Left lung (tissue), 10 donors: ENCODE measurements around the gene CYB5R2. TPM values are rescaled to one million over a fixed set of nuclear protein-coding genes. Genes with fewer than 3 reads are reported as not detected.

Experiments used
- ATAC-seq: fragments of 200-7000 bp; cut with Tn5 transposase; one replicate; pipeline ENCODE4 v1.9.1; 2020; ENCODE audit warnings: moderate library complexity
- DNase-seq, 4 donors: peaks; one replicate each; pipeline ENCODE4 v3.0.0-alpha.2; 2013 to 2020
- H3K27ac ChIP-seq, 2 donors: fragments of 200-600 bp; sonication (generic) in 1 of 2; one replicate each; pipeline versions ENCODE4 v1.5.0 to v1.8.0; 2020 to 2021
- H3K27me3 ChIP-seq, 2 donors: fragments of 200-600 bp; sonication (generic) in 1 of 2; one replicate each; pipeline versions ENCODE4 v1.5.0 to v1.8.0; 2020 to 2021
- H3K36me3 ChIP-seq, 2 donors: fragments of 200-600 bp; sonication (generic) in 1 of 2; one replicate each; pipeline versions ENCODE4 v1.5.0 to v1.8.0; 2020 to 2021
- H3K4me1 ChIP-seq, 2 donors: fragments of 200-600 bp; one replicate each; pipeline ENCODE4 v1.8.0; 2021
- H3K4me3 ChIP-seq, 2 donors: fragments of 200-600 bp; sonication (generic) in 1 of 2; one replicate each; pipeline versions ENCODE4 v1.5.0 to v1.8.0; 2020 to 2021; ENCODE audit warnings: mild to moderate bottlenecking in 1 of 2
- H3K9me3 ChIP-seq, 2 donors: fragments of 200-600 bp; sonication (generic) in 1 of 2; one replicate each; pipeline versions ENCODE4 v1.5.0 to v1.8.0; 2020 to 2021
- intact Hi-C, 2 donors: fragments of 100-400 bp; cut with DNase I; formaldehyde crosslinking; loops; one replicate each; pipeline versions ENCODE4 v1.11.2 to v1.14.2; 2022
- polyA plus RNA-seq, 6 donors: library from polyadenylated mRNA; unstranded; fragments of 120-200 nt; gene quantifications; one replicate each; pipeline ENCODE4 v1.2.1, GENCODE V29; 2013; ENCODE audit not compliant: insufficient read length in 6 of 6
- total RNA-seq, 2 donors: library from RNA; stranded (reverse); fragmentation: NEBNext Ultra II Directional; extraction: Animal tissue kit (Norgen Biotek cat#: 25700); gene quantifications; one replicate each; pipeline ENCODE4 v1.2.1, GENCODE V29; 2021
- TF ChIP-seq, protein P1 (sequence below), 2 donors: fragments of 200-600 bp; sonication (generic) in 1 of 2; IDR thresholded peaks; one replicate each; pipeline versions ENCODE4 v1.5.0 to v1.8.0; 2021; ENCODE audit warnings: antibody characterized with exemption in 2 of 2
- donor health status: DM: no; HTN: yes; CAD: no.
- donor health status: DM: no; HTN: no; CAD: no.

The CYB5R2 gene
- total and polyA plus RNA-seq, 8 donors: 7.9 to 22.4 (median 17.3) TPM

DNA sequence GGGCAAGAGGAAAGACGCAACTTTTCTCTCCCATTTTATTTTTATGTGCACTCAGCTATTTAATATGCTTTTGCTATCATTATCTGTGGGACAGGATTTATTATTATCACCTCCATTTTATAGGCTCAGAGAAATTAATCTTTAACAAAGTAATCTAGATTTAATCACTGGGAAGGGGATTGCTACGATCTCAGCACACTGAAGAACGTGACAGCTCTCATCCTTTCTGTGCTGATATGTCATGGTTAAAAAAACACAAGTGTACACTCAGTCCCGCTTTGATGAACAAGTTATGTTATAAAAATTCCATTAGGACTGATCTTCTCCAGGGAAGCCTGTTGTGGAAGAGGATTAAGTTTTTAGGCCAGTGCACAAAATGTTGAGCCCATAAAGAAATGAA is 37.6 kb downstream of the CYB5R2 start:
- H3K27me3 ChIP-seq: no peaks in the 10 kb centered on the region
- peaks cover 0 to 57% of the 10 kb centered on the region in 2 donors for H3K36me3 ChIP-seq
- no peak overlapping the region for H3K4me3 ChIP-seq
- ATAC-seq (no peak), DNase-seq (no peak)
- no peak overlapping the region for H3K27ac ChIP-seq
- peaks cover 0 to 7% of the 10 kb centered on the region in 2 donors for H3K4me1 ChIP-seq
- no peaks in the 10 kb centered on the region for H3K9me3 ChIP-seq
- TF ChIP-seq, protein P1, sequence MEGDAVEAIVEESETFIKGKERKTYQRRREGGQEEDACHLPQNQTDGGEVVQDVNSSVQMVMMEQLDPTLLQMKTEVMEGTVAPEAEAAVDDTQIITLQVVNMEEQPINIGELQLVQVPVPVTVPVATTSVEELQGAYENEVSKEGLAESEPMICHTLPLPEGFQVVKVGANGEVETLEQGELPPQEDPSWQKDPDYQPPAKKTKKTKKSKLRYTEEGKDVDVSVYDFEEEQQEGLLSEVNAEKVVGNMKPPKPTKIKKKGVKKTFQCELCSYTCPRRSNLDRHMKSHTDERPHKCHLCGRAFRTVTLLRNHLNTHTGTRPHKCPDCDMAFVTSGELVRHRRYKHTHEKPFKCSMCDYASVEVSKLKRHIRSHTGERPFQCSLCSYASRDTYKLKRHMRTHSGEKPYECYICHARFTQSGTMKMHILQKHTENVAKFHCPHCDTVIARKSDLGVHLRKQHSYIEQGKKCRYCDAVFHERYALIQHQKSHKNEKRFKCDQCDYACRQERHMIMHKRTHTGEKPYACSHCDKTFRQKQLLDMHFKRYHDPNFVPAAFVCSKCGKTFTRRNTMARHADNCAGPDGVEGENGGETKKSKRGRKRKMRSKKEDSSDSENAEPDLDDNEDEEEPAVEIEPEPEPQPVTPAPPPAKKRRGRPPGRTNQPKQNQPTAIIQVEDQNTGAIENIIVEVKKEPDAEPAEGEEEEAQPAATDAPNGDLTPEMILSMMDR (IDR thresholded peaks at IDR 0.05): no peak
- intact Hi-C loops: no loop called here

GRCh38 chr11:7635137-7635536 is 38.2 kb downstream of the CYB5R2 start:
- intact Hi-C loops: no loop called here
- no peak for ATAC-seq
- H3K36me3 ChIP-seq: peaks cover 0 to 57% of the 10 kb centered on the region in 2 donors

GRCh38 chr11:7632211-7632610 is 41.1 kb downstream of the CYB5R2 start:
- Histone ChIP-seq H3K4me1 (no peaks in the 10 kb centered on the region), H3K27me3 (no peaks in the 10 kb centered on the region), H3K4me3 (no peak overlapping the region), H3K27ac (no peak overlapping the region), H3K36me3 (peaks cover 0 to 73% of the 10 kb centered on the region in 2 donors), H3K9me3 (no peaks in the 10 kb centered on the region)
- TF ChIP-seq, protein P1 (IDR thresholded peaks at IDR 0.05): no peak
- ATAC-seq (no peak), DNase-seq (no peak)
- intact Hi-C loops: no loop called here

More at GRCh38 chr11:7635137-7635536, 38.2 kb downstream of the CYB5R2 start:
- Histone ChIP-seq H3K9me3 (no peaks in the 10 kb centered on the region), H3K27ac (no peak overlapping the region), H3K27me3 (no peaks in the 10 kb centered on the region), H3K4me1 (peaks cover 0 to 7% of the 10 kb centered on the region in 2 donors), H3K4me3 (no peak overlapping the region)
- TF ChIP-seq, protein P1 (IDR thresholded peaks at IDR 0.05): no peak
- no peak for DNase-seq

- Histone ChIP-seq H3K4me1 (no peaks in the 10 kb centered on the region), H3K36me3 (peaks cover 0 to 68% of the 10 kb centered on the region in 2 donors), H3K9me3 (no peaks in the 10 kb centered on the region), H3K27me3 (no peaks in the 10 kb centered on the region), H3K27ac (no peak overlapping the region), H3K4me3 (no peak overlapping the region)
- DNase-seq (no peak), ATAC-seq (no peak)
- TF ChIP-seq, protein P1 (IDR thresholded peaks at IDR 0.05): no peak
- intact Hi-C loops: no loop called here
Observed at GRCh38 chr11:7630002-7630401, 43.3 kb downstream of the CYB5R2 start.

GRCh38 chr11:7628660-7629059 is 44.6 kb downstream of the CYB5R2 start:
- Histone ChIP-seq H3K27ac (no peak overlapping the region), H3K27me3 (no peaks in the 10 kb centered on the region), H3K4me3 (no peak overlapping the region), H3K36me3 (peaks cover 0 to 60% of the 10 kb centered on the region in 2 donors), H3K4me1 (no peaks in the 10 kb centered on the region), H3K9me3 (no peaks in the 10 kb centered on the region)
- ATAC-seq (no peak), DNase-seq (no peak)
- intact Hi-C loops: no loop called here
- TF ChIP-seq, protein P1 (IDR thresholded peaks at IDR 0.05): no peak
